ENCODE measurements around the gene EPHA3. TPM values are rescaled to one million over a fixed set of nuclear protein-coding genes. Genes with fewer than 3 reads are reported as not detected.

The EPHA3 gene
- total RNA-seq, 2 donors from 2014 or later = 0.72 TPM; not detected in 1

GRCh38 chr3:89488800-89489580 is 381.6 kb downstream of the EPHA3 start:
- no peak for ATAC-seq
- Mint-ChIP-seq H3K27ac (no peak overlapping the region), H3K9me3 (peaks cover 14 to 20% of the 10 kb centered on the region in 2 donors), H3K36me3 (no peaks in the 10 kb centered on the region)
- no peak for DNase-seq (ENCODE audit: low spot score in 2 of 2)

GRCh38 chr3:89490129-89490528 is 382.7 kb downstream of the EPHA3 start:
- Mint-ChIP-seq H3K36me3 (no peaks in the 10 kb centered on the region), H3K27ac (no peak overlapping the region), H3K9me3 (peaks cover 4 to 9% of the 10 kb centered on the region in 2 donors)
- DNase-seq (ENCODE audit: low spot score in 2 of 2) = no peak
- ATAC-seq = no peak

GRCh38 chr3:89494734-89495133 is 387.3 kb downstream of the EPHA3 start:
- ATAC-seq = no peak
- Mint-ChIP-seq H3K27ac (no peak overlapping the region), H3K9me3 (no peaks in the 10 kb centered on the region), H3K36me3 (no peaks in the 10 kb centered on the region)
- no peak for DNase-seq (ENCODE audit: low spot score in 2 of 2)

- no peak for DNase-seq (ENCODE audit: low spot score in 2 of 2)
- peaks cover 17 to 23% of the 10 kb centered on the region in 2 donors for H3K9me3 Mint-ChIP-seq
- no peak overlapping the region for H3K27ac Mint-ChIP-seq
- H3K36me3 Mint-ChIP-seq = no peaks in the 10 kb centered on the region
- ATAC-seq = no peak
Observed at GRCh38 chr3:89503891-89504391, 396.5 kb downstream of the EPHA3 start.

GRCh38 chr3:89504432-89504831 is 397.0 kb downstream of the EPHA3 start:
- Mint-ChIP-seq H3K9me3 (peaks cover 17 to 23% of the 10 kb centered on the region in 2 donors), H3K27ac (no peak overlapping the region), H3K36me3 (no peaks in the 10 kb centered on the region)
- ATAC-seq (no peak), DNase-seq (ENCODE audit: low spot score in 2 of 2) (no peak)

- Mint-ChIP-seq H3K36me3 (no peaks in the 10 kb centered on the region), H3K27ac (no peak overlapping the region), H3K9me3 (peaks cover 12 to 25% of the 10 kb centered on the region in 2 donors)
- ATAC-seq = no peak
- DNase-seq (ENCODE audit: low spot score in 2 of 2) = no peak
Observed at GRCh38 chr3:89506462-89507103, 399.2 kb downstream of the EPHA3 start.

- DNase-seq (ENCODE audit: low spot score in 2 of 2) = no peak
- H3K36me3 Mint-ChIP-seq = no peaks in the 10 kb centered on the region
- no peak for ATAC-seq
- peaks cover 4 to 8% of the 10 kb centered on the region in 2 donors for H3K9me3 Mint-ChIP-seq
- no peak overlapping the region for H3K27ac Mint-ChIP-seq
Observed at GRCh38 chr3:89521328-89521727, 413.9 kb downstream of the EPHA3 start.

GRCh38 chr3:89522155-89522554 is 414.7 kb downstream of the EPHA3 start:
- Mint-ChIP-seq H3K9me3 (peaks cover 8 to 11% of the 10 kb centered on the region in 2 donors), H3K36me3 (no peaks in the 10 kb centered on the region), H3K27ac (no peak overlapping the region)
- ATAC-seq (no peak), DNase-seq (ENCODE audit: low spot score in 2 of 2) (no peak)

- Mint-ChIP-seq H3K36me3 (no peaks in the 10 kb centered on the region), H3K9me3 (peaks cover 10 to 16% of the 10 kb centered on the region in 2 donors), H3K27ac (no peak overlapping the region)
- no peak for DNase-seq (ENCODE audit: low spot score in 2 of 2)
- ATAC-seq = no peak
Observed at GRCh38 chr3:89525609-89526008, 418.2 kb downstream of the EPHA3 start.

- Mint-ChIP-seq H3K9me3 (peaks cover 7 to 16% of the 10 kb centered on the region in 2 donors), H3K36me3 (no peaks in the 10 kb centered on the region), H3K27ac (no peak overlapping the region)
- no peak for ATAC-seq
- DNase-seq (ENCODE audit: low spot score in 2 of 2) = no peak
Observed at GRCh38 chr3:89527736-89528305, 420.4 kb downstream of the EPHA3 start.
